Measurements from ENCODE around the gene FOSL2.

DNA sequence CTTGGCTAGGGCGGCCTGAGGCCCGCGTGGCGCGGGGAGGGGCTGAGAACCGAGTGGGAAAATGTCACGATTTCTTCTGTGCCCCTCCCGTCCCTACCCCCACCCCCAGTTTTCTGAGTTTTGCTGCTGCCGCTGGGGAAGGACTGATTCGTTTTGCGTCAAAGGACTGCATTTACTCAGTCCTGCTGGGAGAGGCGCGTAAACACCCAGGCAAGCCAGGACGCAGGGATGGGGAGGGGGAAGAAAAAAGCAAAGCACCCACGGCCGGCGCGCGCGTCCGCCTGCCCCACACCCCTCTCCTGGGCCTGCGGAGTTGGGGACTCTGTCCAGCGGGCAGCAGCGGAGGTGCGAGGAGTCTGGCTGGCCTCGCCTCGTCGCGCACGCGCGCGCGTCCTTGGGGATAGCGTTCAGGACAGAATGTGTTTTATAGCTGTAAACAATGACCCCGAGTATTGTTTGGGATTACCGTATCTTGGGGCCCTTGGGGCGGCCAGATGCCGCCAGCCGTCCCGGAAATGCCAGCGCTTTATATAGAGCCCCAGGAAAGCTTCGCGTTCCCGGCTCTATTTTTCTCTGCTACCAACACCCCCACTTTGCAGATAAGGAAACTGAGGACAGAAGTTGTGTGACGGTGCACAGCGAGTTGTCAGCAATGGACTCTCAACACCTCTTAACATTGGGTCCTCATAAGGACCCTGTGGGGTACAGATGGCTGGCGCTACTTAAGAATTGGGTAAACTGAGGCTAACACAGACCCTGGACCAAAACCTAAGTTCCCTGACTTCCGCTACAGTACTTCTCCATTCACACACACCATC lies 1.7 kb upstream of the FOSL2 start:
- no peak for TF ChIP-seq ZNF423 (CRISPR knock-in tag; IDR thresholded peaks at IDR 0.05)
- no peak for TF ChIP-seq TEAD4 (CRISPR knock-in tag; IDR thresholded peaks at IDR 0.05)
- no peak for TF ChIP-seq CBFB (CRISPR knock-in tag; IDR thresholded peaks at IDR 0.05; ENCODE audit: low read depth)
- TF ChIP-seq, protein P1, sequence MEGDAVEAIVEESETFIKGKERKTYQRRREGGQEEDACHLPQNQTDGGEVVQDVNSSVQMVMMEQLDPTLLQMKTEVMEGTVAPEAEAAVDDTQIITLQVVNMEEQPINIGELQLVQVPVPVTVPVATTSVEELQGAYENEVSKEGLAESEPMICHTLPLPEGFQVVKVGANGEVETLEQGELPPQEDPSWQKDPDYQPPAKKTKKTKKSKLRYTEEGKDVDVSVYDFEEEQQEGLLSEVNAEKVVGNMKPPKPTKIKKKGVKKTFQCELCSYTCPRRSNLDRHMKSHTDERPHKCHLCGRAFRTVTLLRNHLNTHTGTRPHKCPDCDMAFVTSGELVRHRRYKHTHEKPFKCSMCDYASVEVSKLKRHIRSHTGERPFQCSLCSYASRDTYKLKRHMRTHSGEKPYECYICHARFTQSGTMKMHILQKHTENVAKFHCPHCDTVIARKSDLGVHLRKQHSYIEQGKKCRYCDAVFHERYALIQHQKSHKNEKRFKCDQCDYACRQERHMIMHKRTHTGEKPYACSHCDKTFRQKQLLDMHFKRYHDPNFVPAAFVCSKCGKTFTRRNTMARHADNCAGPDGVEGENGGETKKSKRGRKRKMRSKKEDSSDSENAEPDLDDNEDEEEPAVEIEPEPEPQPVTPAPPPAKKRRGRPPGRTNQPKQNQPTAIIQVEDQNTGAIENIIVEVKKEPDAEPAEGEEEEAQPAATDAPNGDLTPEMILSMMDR (IDR thresholded peaks at IDR 0.05): no peak
